ENCODE measurements around the gene PFKFB4.

DNA sequence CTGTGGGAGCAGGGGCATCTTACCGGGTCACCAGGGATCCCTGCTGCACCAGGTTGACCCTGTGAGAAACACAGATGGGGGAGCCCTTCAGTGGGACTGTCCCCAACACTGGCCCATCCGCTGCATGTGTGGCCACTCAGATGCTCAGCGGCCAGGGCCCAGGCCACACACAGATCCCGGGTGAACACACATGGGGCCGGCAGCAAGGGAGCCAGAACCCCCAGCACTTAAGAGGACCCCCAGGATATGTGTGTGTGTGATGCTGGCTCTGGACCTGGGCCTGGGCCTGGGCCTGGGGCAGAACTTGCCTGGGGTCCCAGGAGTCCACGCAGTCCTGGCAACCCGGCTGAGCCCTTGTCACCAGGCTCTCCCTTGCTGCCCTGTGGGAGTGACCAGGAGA is 11.9 kb upstream of the PFKFB4 start:
- TF ChIP-seq POLR2AphosphoS5 (IDR thresholded peaks at IDR 0.05; ENCODE audit: low read depth, low read length) (no peak), RAD21 (IDR thresholded peaks at IDR 0.05; ENCODE audit: low read depth) (no peak), EZH2 (IDR thresholded peaks at IDR 0.05) (no peak), CEBPB (IDR thresholded peaks at IDR 0.05; ENCODE audit: low read depth) (no peak), YY1 (IDR thresholded peaks at IDR 0.05; ENCODE audit: extremely low read depth, insufficient replicate concordance, low read depth, low read length) (no peak)
